ENCODE measurements around the gene CFAP100.

CFAP100 gene

GRCh38 chr3:126456766-126457388 lies 62.2 kb downstream of the CFAP100 start:
- TF ChIP-seq ZNF423 (tag by site-specific recombination; IDR thresholded peaks at IDR 0.05), result no peak
- TF ChIP-seq ZNF169 (tag by site-specific recombination; IDR thresholded peaks at IDR 0.05), result no peak
- TF ChIP-seq HIC1 (tag by site-specific recombination; IDR thresholded peaks at IDR 0.05), result no peak
- TF ChIP-seq BCL11A (tag by site-specific recombination; IDR thresholded peaks at IDR 0.05; ENCODE audit: low read depth), result no peak
- no peak for TF ChIP-seq ZNF223 (tag by site-specific recombination; IDR thresholded peaks at IDR 0.05)
- TF ChIP-seq WT1 (tag by site-specific recombination; IDR thresholded peaks at IDR 0.05), result no peak
- TF ChIP-seq CTCF (tag by site-specific recombination; IDR thresholded peaks at IDR 0.05), result no peak
- TF ChIP-seq ZNF548 (tag by site-specific recombination; IDR thresholded peaks at IDR 0.05), result no peak
- no peak for TF ChIP-seq ZNF596 (tag by site-specific recombination; IDR thresholded peaks at IDR 0.05)
- TF ChIP-seq KLF8 (tag by site-specific recombination; IDR thresholded peaks at IDR 0.05), result no peak
- TF ChIP-seq ZNF747 (tag by site-specific recombination; IDR thresholded peaks at IDR 0.05), result no peak
- no peak for TF ChIP-seq PRDM10 (tag by site-specific recombination; IDR thresholded peaks at IDR 0.05)
- TF ChIP-seq RBAK (tag by site-specific recombination; IDR thresholded peaks at IDR 0.05), result no peak
- CTCF ChIA-PET, result no interaction called here

GRCh38 chr3:126459111-126459762 lies 64.5 kb downstream of the CFAP100 start:
- Histone ChIP-seq H3K4me1 (ENCODE audit: control insufficient read depth, insufficient read depth, low read length) (no peaks in the 10 kb centered on the region), H3K9me3 (ENCODE audit: control insufficient read depth, insufficient read depth, low read depth, low read length) (no peaks in the 10 kb centered on the region), H3K27ac (ENCODE audit: extremely low read depth, low read depth, low read length) (no peak overlapping the region), H3K4me3 (ENCODE audit: low read depth, low read length) (no peak overlapping the region), H3K36me3 (ENCODE audit: control insufficient read depth in 2 of 2, insufficient read depth in 1 of 2, low read length in 2 of 2) (peaks cover 5 to 93% of the 10 kb centered on the region in 2 experiments)
- ChIA-PET POLR2A (no interaction called here), CTCF (no interaction called here)
- TF ChIP-seq ZNF677 (tag by site-specific recombination; IDR thresholded peaks at IDR 0.05) (no peak), ZNF239 (tag by site-specific recombination; IDR thresholded peaks at IDR 0.05) (no peak), ZNF600 (tag by site-specific recombination; IDR thresholded peaks at IDR 0.05) (no peak), ZNF626 (tag by site-specific recombination; IDR thresholded peaks at IDR 0.05) (no peak), ZNF184 (tag by site-specific recombination; IDR thresholded peaks at IDR 0.05) (no peak), AEBP2 (tag by site-specific recombination; IDR thresholded peaks at IDR 0.05; ENCODE audit: borderline replicate concordance) (no peak), KLF9 (tag by site-specific recombination; IDR thresholded peaks at IDR 0.05; ENCODE audit: low read depth) (no peak), ZBTB8A (tag by site-specific recombination; IDR thresholded peaks at IDR 0.05) (no peak), ZNF175 (tag by site-specific recombination; IDR thresholded peaks at IDR 0.05) (no peak), ZNF624 (tag by site-specific recombination; IDR thresholded peaks at IDR 0.05) (no peak)

More at GRCh38 chr3:126456766-126457388, 62.2 kb downstream of the CFAP100 start:
- Histone ChIP-seq H3K36me3 (ENCODE audit: control insufficient read depth in 2 of 2, insufficient read depth in 1 of 2, low read length in 2 of 2) (peaks cover 10 to 91% of the 10 kb centered on the region in 2 experiments), H3K4me1 (ENCODE audit: control insufficient read depth, insufficient read depth, low read length) (no peaks in the 10 kb centered on the region), H3K27ac (ENCODE audit: extremely low read depth, low read depth, low read length) (no peak overlapping the region), H3K4me3 (ENCODE audit: low read depth, low read length) (no peak overlapping the region), H3K9me3 (ENCODE audit: control insufficient read depth, insufficient read depth, low read depth, low read length) (no peaks in the 10 kb centered on the region)
- POLR2A ChIA-PET, result no interaction called here
